IgD-negative memory B cell (primary cell): ENCODE results near the gene SPSB1. TPM values are rescaled to one million over a fixed set of nuclear protein-coding genes. Genes with fewer than 3 reads are reported as not detected.
A peak's percentile ranks its signal among the peaks of the same experiment; 100 is the strongest.
"Not testable (repeated sequence)": the region's sequence is repeated elsewhere in the genome, so short reads cannot be mapped to it uniquely, and the experiment has no call there.

ENCODE experiments used
- H3K27ac Mint-ChIP-seq, 3 donors: one replicate each; pipeline ENCODE4 v1.8.0; 2020 to 2022; ENCODE audit warnings: mild to moderate bottlenecking in 3 of 3, mixed read lengths in 3 of 3, moderate library complexity in 1 of 3
- H3K27me3 Mint-ChIP-seq: one replicate; pipeline ENCODE4 v1.8.0; 2021; ENCODE audit warnings: mixed read lengths
- H3K36me3 Mint-ChIP-seq: one replicate; pipeline ENCODE4 v1.8.0; 2020; ENCODE audit warnings: mild to moderate bottlenecking, mixed read lengths
- H3K4me1 Mint-ChIP-seq, 3 donors: one replicate each; pipeline ENCODE4 v1.8.0; 2020 to 2022; ENCODE audit warnings: mixed read lengths in 3 of 3, mild to moderate bottlenecking in 1 of 3
- H3K4me3 Mint-ChIP-seq, 4 donors: one replicate each; pipeline ENCODE4 v1.8.0; 2020 to 2022; ENCODE audit warnings: mild to moderate bottlenecking in 4 of 4, mixed read lengths in 4 of 4, moderate library complexity in 3 of 4
- H3K9me3 Mint-ChIP-seq, 3 donors: one replicate each; pipeline ENCODE4 v1.8.0; 2020 to 2021; ENCODE audit warnings: mixed read lengths in 3 of 3, mild to moderate bottlenecking in 1 of 3
- polyA plus RNA-seq: library from polyadenylated mRNA; unstranded; fragments of 300-500 nt; fragmentation: Illumina TruSeq; gene quantifications from one replicate; pipeline ENCODE4 v1.2.3, GENCODE V29; 2021

Gene SPSB1
- polyA plus RNA-seq, 1 donor from 2014 or later = 1.8 TPM

- no peaks in the 10 kb centered on the region for H3K9me3 Mint-ChIP-seq
- H3K36me3 Mint-ChIP-seq = peaks cover 3% of the 10 kb centered on the region
- H3K4me1 Mint-ChIP-seq = peaks cover 0 to 12% (median 4%) of the 10 kb centered on the region in 3 donors
- no peaks in the 10 kb centered on the region for H3K27me3 Mint-ChIP-seq
- H3K4me3 Mint-ChIP-seq = no peak overlapping the region
- H3K27ac Mint-ChIP-seq = peak overlapping the region in 1 of 3 donors; percentile 40
Observed at GRCh38 chr1:9296850-9297249, 4.2 kb downstream of the SPSB1 start.

- H3K27me3 Mint-ChIP-seq = no peaks in the 10 kb centered on the region
- H3K9me3 Mint-ChIP-seq = no peaks in the 10 kb centered on the region
- peaks cover 3% of the 10 kb centered on the region for H3K36me3 Mint-ChIP-seq
- no peak overlapping the region for H3K27ac Mint-ChIP-seq
- H3K4me1 Mint-ChIP-seq = peaks cover 7 to 18% (median 8%) of the 10 kb centered on the region in 3 donors
- H3K4me3 Mint-ChIP-seq = no peak overlapping the region
Observed at GRCh38 chr1:9297831-9298230, 5.1 kb downstream of the SPSB1 start.

- Mint-ChIP-seq H3K36me3 (peaks cover 3% of the 10 kb centered on the region), H3K27me3 (no peaks in the 10 kb centered on the region), H3K4me3 (no peak overlapping the region), H3K27ac (no peak overlapping the region), H3K9me3 (no peaks in the 10 kb centered on the region), H3K4me1 (peaks cover 11 to 22% (median 12%) of the 10 kb centered on the region in 3 donors)
Observed at GRCh38 chr1:9298282-9298681, 5.6 kb downstream of the SPSB1 start.

- not testable (repeated sequence) for H3K4me3 Mint-ChIP-seq, H3K36me3 Mint-ChIP-seq, H3K9me3 Mint-ChIP-seq, H3K27me3 Mint-ChIP-seq
- H3K4me1 Mint-ChIP-seq = peaks cover 11 to 26% (median 16%) of the 10 kb centered on the region in 3 donors
- peak overlapping the region in 1 of 3 donors; percentile 12 for H3K27ac Mint-ChIP-seq
Observed at GRCh38 chr1:9299571-9300541, 7.2 kb downstream of the SPSB1 start.

- Mint-ChIP-seq H3K27me3 (peaks cover 2% of the 10 kb centered on the region), H3K27ac (peak overlapping the region in 1 of 3 donors; percentile 12), H3K9me3 (no peaks in the 10 kb centered on the region), H3K36me3 (peaks cover 5% of the 10 kb centered on the region), H3K4me1 (peaks cover 11 to 31% (median 19%) of the 10 kb centered on the region in 3 donors), H3K4me3 (peak overlapping the region in 1 of 4 donors; percentile 73)
Observed at GRCh38 chr1:9300573-9300972, 7.9 kb downstream of the SPSB1 start.

- Mint-ChIP-seq H3K4me1 (peaks cover 11 to 36% (median 26%) of the 10 kb centered on the region in 3 donors), H3K27ac (peak overlapping the region in 1 of 3 donors; percentile 59), H3K27me3 (peaks cover 2% of the 10 kb centered on the region), H3K36me3 (peaks cover 6% of the 10 kb centered on the region), H3K9me3 (no peaks in the 10 kb centered on the region), H3K4me3 (peak overlapping the region in 3 of 4 donors; percentile 25 to 61 (median 42))
Observed at GRCh38 chr1:9302745-9303524, 10.2 kb downstream of the SPSB1 start.

- H3K27ac Mint-ChIP-seq = no peak overlapping the region
- no peaks in the 10 kb centered on the region for H3K9me3 Mint-ChIP-seq
- H3K27me3 Mint-ChIP-seq = peaks cover 2% of the 10 kb centered on the region
- H3K36me3 Mint-ChIP-seq = peaks cover 6% of the 10 kb centered on the region
- H3K4me3 Mint-ChIP-seq = peak overlapping the region in 1 of 4 donors; percentile 43
- peaks cover 11 to 36% (median 26%) of the 10 kb centered on the region in 3 donors for H3K4me1 Mint-ChIP-seq
Observed at GRCh38 chr1:9303916-9304315, 11.2 kb downstream of the SPSB1 start.

GRCh38 chr1:9305216-9305615 is 12.5 kb downstream of the SPSB1 start:
- no peak overlapping the region for H3K27ac Mint-ChIP-seq
- H3K4me1 Mint-ChIP-seq = peaks cover 11 to 36% (median 26%) of the 10 kb centered on the region in 3 donors

GRCh38 chr1:9306006-9306405 is 13.3 kb downstream of the SPSB1 start:
- Mint-ChIP-seq H3K4me1 (peaks cover 8 to 30% (median 27%) of the 10 kb centered on the region in 3 donors), H3K9me3 (peaks cover 0 to 1% (median 0%) of the 10 kb centered on the region in 3 donors), H3K4me3 (peak overlapping the region in 2 of 4 donors; percentile 28 to 58), H3K27ac (no peak overlapping the region), H3K27me3 (peaks cover 2% of the 10 kb centered on the region), H3K36me3 (peaks cover 5% of the 10 kb centered on the region)

More at GRCh38 chr1:9305216-9305615, 12.5 kb downstream of the SPSB1 start:
- peaks cover 8% of the 10 kb centered on the region for H3K36me3 Mint-ChIP-seq
- peak overlapping the region in 1 of 4 donors; percentile 66 for H3K4me3 Mint-ChIP-seq
- H3K9me3 Mint-ChIP-seq = peaks cover 0 to 1% (median 0%) of the 10 kb centered on the region in 3 donors
- H3K27me3 Mint-ChIP-seq = peaks cover 2% of the 10 kb centered on the region

- Mint-ChIP-seq H3K27me3 (peaks cover 2% of the 10 kb centered on the region), H3K4me1 (peaks cover 8 to 25% (median 24%) of the 10 kb centered on the region in 3 donors), H3K27ac (no peak overlapping the region), H3K9me3 (peaks cover 0 to 1% (median 0%) of the 10 kb centered on the region in 3 donors), H3K36me3 (peaks cover 5% of the 10 kb centered on the region), H3K4me3 (no peak overlapping the region)
Observed at GRCh38 chr1:9307303-9307702, 14.6 kb downstream of the SPSB1 start.

GRCh38 chr1:9308236-9308785 is 15.6 kb downstream of the SPSB1 start:
- peaks cover 0 to 16% (median 15%) of the 10 kb centered on the region in 3 donors for H3K4me1 Mint-ChIP-seq
- peaks cover 0 to 1% (median 0%) of the 10 kb centered on the region in 3 donors for H3K9me3 Mint-ChIP-seq
- H3K4me3 Mint-ChIP-seq = no peak overlapping the region
- H3K36me3 Mint-ChIP-seq = peaks cover 5% of the 10 kb centered on the region
- no peak overlapping the region for H3K27ac Mint-ChIP-seq
- H3K27me3 Mint-ChIP-seq = peaks cover 2% of the 10 kb centered on the region

- Mint-ChIP-seq H3K27ac (no peak overlapping the region), H3K4me3 (no peak overlapping the region), H3K36me3 (peaks cover 5% of the 10 kb centered on the region), H3K4me1 (peaks cover 0 to 15% (median 11%) of the 10 kb centered on the region in 3 donors), H3K27me3 (peaks cover 2% of the 10 kb centered on the region), H3K9me3 (peaks cover 0 to 1% (median 0%) of the 10 kb centered on the region in 3 donors)
Observed at GRCh38 chr1:9309080-9309479, 16.4 kb downstream of the SPSB1 start.

- H3K9me3 Mint-ChIP-seq = peaks cover 0 to 1% (median 0%) of the 10 kb centered on the region in 3 donors
- H3K36me3 Mint-ChIP-seq = peaks cover 4% of the 10 kb centered on the region
- H3K27me3 Mint-ChIP-seq = peaks cover 2% of the 10 kb centered on the region
- H3K4me1 Mint-ChIP-seq = peaks cover 2 to 11% (median 11%) of the 10 kb centered on the region in 3 donors
- peak overlapping the region in 1 of 3 donors; percentile 33 for H3K27ac Mint-ChIP-seq
- peak overlapping the region in 1 of 4 donors; percentile 58 for H3K4me3 Mint-ChIP-seq
Observed at GRCh38 chr1:9309991-9310390, 17.3 kb downstream of the SPSB1 start.

- no peak overlapping the region for H3K4me3 Mint-ChIP-seq
- peaks cover 0 to 1% (median 0%) of the 10 kb centered on the region in 3 donors for H3K9me3 Mint-ChIP-seq
- no peaks in the 10 kb centered on the region for H3K27me3 Mint-ChIP-seq
- H3K36me3 Mint-ChIP-seq = peaks cover 2% of the 10 kb centered on the region
- H3K27ac Mint-ChIP-seq = no peak overlapping the region
- H3K4me1 Mint-ChIP-seq = peaks cover 5 to 12% (median 9%) of the 10 kb centered on the region in 3 donors
Observed at GRCh38 chr1:9311029-9311428, 18.3 kb downstream of the SPSB1 start.
